K562 treated with DMSO at 1 percent for 48 hours (cell line): ENCODE results near the gene ATXN8OS. TPM values are rescaled to one million over a fixed set of nuclear protein-coding genes. Genes with fewer than 3 reads are reported as not detected.

Experiments
- total RNA-seq: library from RNA; unstranded; fragments of 300-600 nt; gene quantifications from 2 replicates; pipeline ENCODE4 v1.2.3, GENCODE V29; 2022; ENCODE audit warnings: low replicate concordance; ENCODE audit errors: extremely low read depth

ATXN8OS gene
- not detected in 2 replicates for total RNA-seq

GRCh38 chr13:70107498-70108281 lies at the start of gene ATXN8OS:
TSS of gene ATXN8OS (plus strand) at chr13:70107826.

GRCh38 chr13:70108356-70109105 lies 905 bp downstream of the ATXN8OS start, which contains the start of gene KLHL1:
TSS of gene KLHL1 (minus strand) at chr13:70108452. CDS start at chr13:70107699, 753 bp downstream.

Other genes with a start within 250 kb of the ATXN8OS start
- gene KLHL1, start 626 bp downstream of the ATXN8OS start, total RNA-seq = not detected in 2 replicates